Measurements from ENCODE around the gene C8B.

Gene C8B

DNA sequence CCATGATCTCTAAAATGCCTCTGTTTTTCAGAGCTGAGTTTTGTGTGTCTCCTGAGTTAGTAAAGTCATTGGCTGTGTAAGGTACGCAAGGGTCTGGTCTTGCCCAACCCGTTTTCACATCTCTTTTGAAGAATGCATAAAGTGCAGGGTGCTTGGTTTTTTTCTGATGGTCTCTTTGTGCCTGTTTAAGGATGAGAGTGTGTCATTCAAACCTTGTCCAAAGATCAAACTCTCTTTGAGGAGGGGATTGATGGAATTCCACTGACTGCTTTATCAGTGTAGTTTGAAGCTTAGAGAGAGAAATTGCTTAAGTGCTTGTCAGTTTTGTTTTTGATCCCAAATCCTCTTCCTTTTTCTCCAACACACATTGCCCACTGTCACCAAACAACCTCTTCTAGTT is 20.0 kb upstream of the C8B start:
- DNase-seq (ENCODE audit: insufficient read length, low spot score) (no peak), FAIRE-seq (no peak)
- TF ChIP-seq, protein P1, sequence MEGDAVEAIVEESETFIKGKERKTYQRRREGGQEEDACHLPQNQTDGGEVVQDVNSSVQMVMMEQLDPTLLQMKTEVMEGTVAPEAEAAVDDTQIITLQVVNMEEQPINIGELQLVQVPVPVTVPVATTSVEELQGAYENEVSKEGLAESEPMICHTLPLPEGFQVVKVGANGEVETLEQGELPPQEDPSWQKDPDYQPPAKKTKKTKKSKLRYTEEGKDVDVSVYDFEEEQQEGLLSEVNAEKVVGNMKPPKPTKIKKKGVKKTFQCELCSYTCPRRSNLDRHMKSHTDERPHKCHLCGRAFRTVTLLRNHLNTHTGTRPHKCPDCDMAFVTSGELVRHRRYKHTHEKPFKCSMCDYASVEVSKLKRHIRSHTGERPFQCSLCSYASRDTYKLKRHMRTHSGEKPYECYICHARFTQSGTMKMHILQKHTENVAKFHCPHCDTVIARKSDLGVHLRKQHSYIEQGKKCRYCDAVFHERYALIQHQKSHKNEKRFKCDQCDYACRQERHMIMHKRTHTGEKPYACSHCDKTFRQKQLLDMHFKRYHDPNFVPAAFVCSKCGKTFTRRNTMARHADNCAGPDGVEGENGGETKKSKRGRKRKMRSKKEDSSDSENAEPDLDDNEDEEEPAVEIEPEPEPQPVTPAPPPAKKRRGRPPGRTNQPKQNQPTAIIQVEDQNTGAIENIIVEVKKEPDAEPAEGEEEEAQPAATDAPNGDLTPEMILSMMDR (IDR thresholded peaks at IDR 0.05; ENCODE audit: insufficient read depth, missing control alignments) = no peak

DNA sequence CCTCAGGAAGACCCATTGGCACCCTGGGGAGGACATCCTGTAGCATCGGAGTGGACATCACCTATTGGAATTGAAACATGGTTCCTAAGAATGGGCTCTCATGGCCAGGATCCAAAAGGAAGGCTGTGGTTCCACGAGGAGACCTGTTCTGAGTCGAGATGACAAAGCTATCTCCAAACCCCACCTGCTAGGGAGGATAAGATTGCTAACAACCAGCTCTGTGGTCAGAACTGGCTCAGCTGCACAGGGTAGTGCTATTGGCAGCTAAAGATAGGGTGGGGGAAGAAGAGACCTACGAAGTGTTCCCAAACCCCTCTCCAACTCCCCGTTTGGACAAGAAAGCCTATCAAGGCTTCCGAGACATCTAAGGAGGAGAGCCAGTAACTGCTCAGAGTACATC is 17.7 kb upstream of the C8B start:
- TF ChIP-seq, protein P1 (IDR thresholded peaks at IDR 0.05; ENCODE audit: insufficient read depth, missing control alignments) = no peak
- FAIRE-seq (no peak), DNase-seq (ENCODE audit: insufficient read length, low spot score) (no peak)

DNA sequence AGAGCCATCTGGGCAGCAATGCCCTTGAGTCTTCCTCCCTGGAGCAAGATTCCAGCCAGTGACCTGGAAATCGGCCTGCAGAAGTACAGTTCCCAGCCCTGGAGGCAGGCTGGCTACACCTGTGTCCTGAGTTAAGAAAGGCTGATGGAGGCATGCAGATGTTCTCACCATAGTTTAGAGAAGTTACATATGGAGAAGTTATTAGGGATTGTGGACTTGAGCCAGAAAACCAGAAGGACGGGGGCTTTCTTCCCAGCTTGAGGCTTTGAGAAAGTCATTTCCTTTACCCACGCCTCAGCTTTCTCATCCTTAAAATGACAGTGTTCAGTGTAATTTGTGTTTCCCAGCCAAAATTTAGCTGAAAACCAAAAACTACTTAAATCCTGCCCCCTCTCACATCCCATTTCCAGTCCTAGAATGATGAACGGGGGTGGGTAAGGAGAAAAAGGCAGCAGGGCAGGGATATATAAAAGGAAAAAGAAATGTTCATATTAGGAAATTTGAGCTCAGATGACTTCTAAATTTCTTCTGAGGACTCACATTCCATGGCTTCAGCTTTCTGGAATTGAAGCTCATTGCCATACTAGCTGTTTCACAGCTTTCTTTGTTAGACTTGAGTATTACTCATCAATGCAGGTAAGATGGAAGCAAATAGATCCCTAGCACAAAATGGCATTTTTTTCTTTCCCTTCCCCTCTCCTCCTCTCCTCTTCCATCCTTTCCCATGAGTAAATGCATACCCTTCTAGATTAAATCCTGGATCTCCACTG is 14.4 kb upstream of the C8B start:
- TF ChIP-seq, protein P1 (IDR thresholded peaks at IDR 0.05; ENCODE audit: insufficient read depth, missing control alignments) = no peak
- FAIRE-seq = no peak
- no peak for DNase-seq (ENCODE audit: insufficient read length, low spot score)

DNA sequence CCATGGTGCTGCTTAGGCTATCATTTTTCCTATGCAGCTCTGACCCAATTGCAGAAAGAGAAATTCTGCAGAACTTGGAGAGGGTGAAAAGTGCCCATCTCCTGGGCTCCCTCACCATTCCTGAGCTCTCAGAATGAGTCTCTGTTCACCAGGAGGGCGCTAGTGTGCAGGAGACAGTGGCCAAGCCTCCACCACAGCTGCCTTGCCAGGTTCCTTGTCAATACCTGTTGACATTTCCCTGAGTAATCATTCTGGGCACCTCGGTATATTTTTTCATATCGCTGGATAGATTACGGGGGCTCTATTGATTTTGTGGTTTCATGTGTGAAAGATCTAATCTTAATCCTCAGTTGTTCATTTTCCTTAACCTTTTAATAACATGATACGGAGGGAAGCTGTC is 13.0 kb upstream of the C8B start:
- FAIRE-seq = no peak
- TF ChIP-seq, protein P1 (IDR thresholded peaks at IDR 0.05; ENCODE audit: insufficient read depth, missing control alignments) = no peak
- no peak for DNase-seq (ENCODE audit: insufficient read length, low spot score)

DNA sequence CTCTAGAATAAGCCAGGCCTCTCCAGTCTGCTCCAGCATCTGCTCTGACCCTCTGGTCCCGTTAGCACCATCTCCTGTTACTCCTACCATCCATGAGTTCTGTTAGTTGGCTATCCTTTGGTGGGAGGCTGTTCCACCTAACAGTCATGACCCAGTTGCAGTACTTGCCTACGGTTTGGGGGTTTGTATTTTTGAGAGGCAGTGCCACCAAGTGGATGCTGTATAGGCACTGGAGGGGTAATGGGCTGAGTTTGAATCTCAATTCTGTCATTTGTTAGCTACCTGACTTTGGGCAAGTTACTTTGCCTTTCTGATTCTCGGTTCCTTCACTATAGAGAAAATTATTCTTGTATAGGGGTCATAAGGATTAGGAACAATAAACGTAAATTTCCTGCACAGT is 12.1 kb upstream of the C8B start:
- TF ChIP-seq, protein P1 (IDR thresholded peaks at IDR 0.05; ENCODE audit: insufficient read depth, missing control alignments) = no peak
- no peak for FAIRE-seq
- DNase-seq (ENCODE audit: insufficient read length, low spot score) = no peak

DNA sequence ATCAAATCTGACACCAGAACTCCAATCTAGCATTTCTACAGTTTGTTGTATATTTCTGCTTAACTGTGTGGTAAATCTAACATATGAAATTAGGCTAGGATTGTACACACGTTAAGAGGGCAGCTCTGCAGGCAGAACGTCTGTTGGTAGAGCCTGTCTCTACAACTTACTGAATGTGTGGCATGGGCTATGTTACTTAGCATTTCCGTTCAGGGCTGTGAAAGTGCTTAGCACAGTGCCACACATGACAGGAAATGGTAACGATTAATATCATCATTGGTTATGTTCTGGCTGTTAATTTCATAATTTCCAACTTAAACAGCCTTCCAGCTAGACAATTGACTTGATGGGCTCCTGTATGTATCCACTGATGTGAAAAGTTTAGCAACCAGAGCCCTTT is 9.6 kb upstream of the C8B start:
- TF ChIP-seq, protein P1 (IDR thresholded peaks at IDR 0.05; ENCODE audit: insufficient read depth, missing control alignments) = no peak
- DNase-seq (ENCODE audit: insufficient read length, low spot score) = no peak
- FAIRE-seq = no peak

DNA sequence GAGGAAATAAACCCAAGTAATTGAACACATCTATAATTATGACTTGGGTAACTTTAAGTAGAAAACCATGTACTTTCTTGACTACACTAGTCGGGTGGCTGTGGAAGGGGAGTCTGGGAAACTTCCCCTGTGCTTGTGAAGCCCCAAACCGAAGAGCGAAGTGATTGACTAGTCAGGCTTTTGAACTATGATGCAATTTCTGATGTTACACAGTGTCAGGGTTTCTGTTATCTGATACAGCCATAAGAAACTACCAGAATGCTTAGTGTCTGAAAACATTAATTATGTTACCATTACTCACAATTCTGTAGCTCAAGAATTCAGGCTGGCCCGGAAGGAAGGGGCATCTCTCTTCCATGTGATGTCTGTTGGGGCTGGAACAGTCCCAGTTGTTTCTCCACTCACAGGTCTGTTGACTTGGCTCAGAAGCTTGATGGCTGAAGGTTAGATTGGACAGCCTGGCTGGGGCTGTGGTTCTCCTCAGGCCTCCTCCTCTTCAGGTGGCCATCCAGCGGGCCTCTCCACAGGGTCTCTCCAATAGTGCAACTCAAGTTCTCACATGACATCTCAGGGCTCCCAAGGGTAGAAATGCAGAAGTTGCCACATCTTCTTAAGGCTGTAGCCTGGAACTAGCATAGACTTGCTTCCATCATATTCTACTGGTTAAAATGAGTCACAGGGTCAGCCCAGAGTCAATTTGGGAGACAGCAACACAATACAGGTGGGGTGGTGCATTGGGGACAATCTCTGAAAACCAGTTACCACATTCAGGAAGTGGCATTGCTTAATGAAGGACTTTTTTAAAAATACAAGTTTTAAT is 8.3 kb upstream of the C8B start:
- FAIRE-seq (no peak), DNase-seq (ENCODE audit: insufficient read length, low spot score) (no peak)
- TF ChIP-seq, protein P1 (IDR thresholded peaks at IDR 0.05; ENCODE audit: insufficient read depth, missing control alignments) = no peak
